ENCODE data around the gene HNRNPA2B1.
"Not testable (repeated sequence)": the region's sequence is repeated elsewhere in the genome, so short reads cannot be mapped to it uniquely, and the experiment has no call there.

Gene HNRNPA2B1

GRCh38 chr7:26195182-26195581 is 5.4 kb downstream of the HNRNPA2B1 start:
- Histone ChIP-seq H3K9ac (ENCODE audit: low read depth, low read length, poor library complexity, severe bottlenecking) (peak overlapping the region; percentile 99), H3K79me2 (ENCODE audit: insufficient read depth, low read length) (peaks cover 100% of the 10 kb centered on the region), H4K20me1 (ENCODE audit: insufficient read depth, low read length, poor library complexity, severe bottlenecking) (peaks cover 98% of the 10 kb centered on the region), H3K4me1 (ENCODE audit: insufficient read depth, low read length, poor library complexity, severe bottlenecking) (peaks cover 59% of the 10 kb centered on the region), H3K9me3 (ENCODE audit: insufficient read depth, low read depth, low read length) (no peaks in the 10 kb centered on the region), H3K4me3 (ENCODE audit: low read length, poor library complexity, severe bottlenecking) (peak overlapping the region; percentile 93), H3K4me2 (ENCODE audit: low read depth, low read length, poor library complexity, severe bottlenecking) (peak overlapping the region; percentile 96), H3K36me3 (ENCODE audit: insufficient read depth, low read length) (peaks cover 91% of the 10 kb centered on the region), H3K27me3 (ENCODE audit: insufficient read depth, low read length, poor library complexity, severe bottlenecking) (peaks cover 21% of the 10 kb centered on the region), H3K9me2 (replicated peaks; ENCODE audit: low read depth, low read length) (no peaks in the 10 kb centered on the region), H2AFZ (ENCODE audit: low read length) (no peak overlapping the region), H3F3A (ENCODE audit: low read depth) (no peaks in the 10 kb centered on the region; the same call in 1 of the 2 replicates)
- TF ChIP-seq CTCF (conservative IDR thresholded peaks at IDR 0.05; ENCODE audit: low read length) (no peak), EZH2phosphoT487 (IDR thresholded peaks at IDR 0.05; ENCODE audit: borderline replicate concordance) (no peak)

- Histone ChIP-seq H3K9ac (ENCODE audit: low read depth, low read length, poor library complexity, severe bottlenecking) (peak overlapping the region; percentile 99), H4K20me1 (ENCODE audit: insufficient read depth, low read length, poor library complexity, severe bottlenecking) (peaks cover 100% of the 10 kb centered on the region), H3K4me2 (ENCODE audit: low read depth, low read length, poor library complexity, severe bottlenecking) (peak overlapping the region; percentile 96), H3K36me3 (ENCODE audit: insufficient read depth, low read length) (peaks cover 95% of the 10 kb centered on the region), H3K4me1 (ENCODE audit: insufficient read depth, low read length, poor library complexity, severe bottlenecking) (peaks cover 59% of the 10 kb centered on the region), H3K79me2 (ENCODE audit: insufficient read depth, low read length) (peaks cover 98% of the 10 kb centered on the region), H3K27me3 (ENCODE audit: insufficient read depth, low read length, poor library complexity, severe bottlenecking) (peaks cover 21% of the 10 kb centered on the region), H3K4me3 (ENCODE audit: low read length, poor library complexity, severe bottlenecking) (peak overlapping the region; percentile 93)
- not testable (repeated sequence) for H2AFZ ChIP-seq (ENCODE audit: low read length); H3F3A ChIP-seq (ENCODE audit: low read depth); H3K9me2 ChIP-seq (replicated peaks; ENCODE audit: low read depth, low read length); H3K9me3 ChIP-seq (ENCODE audit: insufficient read depth, low read depth, low read length)
Observed at GRCh38 chr7:26194764-26195163, 5.8 kb downstream of the HNRNPA2B1 start.

GRCh38 chr7:26193432-26194207 is 6.9 kb downstream of the HNRNPA2B1 start:
- H2AFZ ChIP-seq (ENCODE audit: low read length), result no peak overlapping the region
- peaks cover 100% of the 10 kb centered on the region for H4K20me1 ChIP-seq (ENCODE audit: insufficient read depth, low read length, poor library complexity, severe bottlenecking)
- peak overlapping the region; percentile 96 for H3K4me2 ChIP-seq (ENCODE audit: low read depth, low read length, poor library complexity, severe bottlenecking)
- H3K4me1 ChIP-seq (ENCODE audit: insufficient read depth, low read length, poor library complexity, severe bottlenecking), result peaks cover 59% of the 10 kb centered on the region
- TF ChIP-seq CTCF (conservative IDR thresholded peaks at IDR 0.05; ENCODE audit: low read length), result no peak
- TF ChIP-seq EZH2phosphoT487 (IDR thresholded peaks at IDR 0.05; ENCODE audit: borderline replicate concordance), result no peak
- H3F3A ChIP-seq (ENCODE audit: low read depth), result peaks cover 4% of the 10 kb centered on the region; the same call in 1 of the 2 replicates
- H3K27me3 ChIP-seq (ENCODE audit: insufficient read depth, low read length, poor library complexity, severe bottlenecking), result peaks cover 10% of the 10 kb centered on the region
- H3K9ac ChIP-seq (ENCODE audit: low read depth, low read length, poor library complexity, severe bottlenecking), result peak overlapping the region; percentile 99
- no peaks in the 10 kb centered on the region for H3K9me3 ChIP-seq (ENCODE audit: insufficient read depth, low read depth, low read length)
- peak overlapping the region; percentile 93 for H3K4me3 ChIP-seq (ENCODE audit: low read length, poor library complexity, severe bottlenecking)
- peaks cover 97% of the 10 kb centered on the region for H3K36me3 ChIP-seq (ENCODE audit: insufficient read depth, low read length)
- H3K9me2 ChIP-seq (replicated peaks; ENCODE audit: low read depth, low read length), result no peaks in the 10 kb centered on the region
- H3K79me2 ChIP-seq (ENCODE audit: insufficient read depth, low read length), result peaks cover 98% of the 10 kb centered on the region
